Measurements from ENCODE around the gene KSR1.
"Not testable (repeated sequence)": the region's sequence is repeated elsewhere in the genome, so short reads cannot be mapped to it uniquely, and the experiment has no call there.

The KSR1 gene

GRCh38 chr17:27426471-27426870 is 29.8 kb upstream of the KSR1 start:
- H3K4me3 ChIP-seq (ENCODE audit: low read depth, low read length) = not testable (repeated sequence)

GRCh38 chr17:27427166-27427862 is 28.9 kb upstream of the KSR1 start:
- not testable (repeated sequence) for H3K4me3 ChIP-seq (ENCODE audit: low read depth, low read length)

- no peak overlapping the region for H3K4me3 ChIP-seq (ENCODE audit: low read depth, low read length)
These were observed 27.3 kb upstream of the KSR1 start for GRCh38 chr17:27428781-27429505.

GRCh38 chr17:27429666-27430382 is 26.4 kb upstream of the KSR1 start:
- H3K4me3 ChIP-seq (ENCODE audit: low read depth, low read length) = no peak overlapping the region

GRCh38 chr17:27430383-27430840 is 25.8 kb upstream of the KSR1 start:
- no peak overlapping the region for H3K4me3 ChIP-seq (ENCODE audit: low read depth, low read length)

- no peak overlapping the region for H3K4me3 ChIP-seq (ENCODE audit: low read depth, low read length)
These were observed 25.3 kb upstream of the KSR1 start for GRCh38 chr17:27430882-27431491.

GRCh38 chr17:27433521-27433920 is 22.7 kb upstream of the KSR1 start:
- H3K4me3 ChIP-seq (ENCODE audit: low read depth, low read length) = no peak overlapping the region

GRCh38 chr17:27435431-27436070 is 20.7 kb upstream of the KSR1 start:
- H3K4me3 ChIP-seq (ENCODE audit: low read depth, low read length) = not testable (repeated sequence)

- no peak overlapping the region for H3K4me3 ChIP-seq (ENCODE audit: low read depth, low read length)
These were observed 17.8 kb upstream of the KSR1 start for GRCh38 chr17:27438348-27438998.

GRCh38 chr17:27439342-27439741 is 16.9 kb upstream of the KSR1 start:
- no peak overlapping the region for H3K4me3 ChIP-seq (ENCODE audit: low read depth, low read length)

- no peak overlapping the region for H3K4me3 ChIP-seq (ENCODE audit: low read depth, low read length)
These were observed 13.5 kb upstream of the KSR1 start for GRCh38 chr17:27442702-27443101.

- no peak overlapping the region for H3K4me3 ChIP-seq (ENCODE audit: low read depth, low read length)
These were observed 12.8 kb upstream of the KSR1 start for GRCh38 chr17:27443491-27443890.

- no peak overlapping the region for H3K4me3 ChIP-seq (ENCODE audit: low read depth, low read length)
These were observed 10.3 kb upstream of the KSR1 start for GRCh38 chr17:27445971-27446370.

GRCh38 chr17:27446569-27447301 is 9.5 kb upstream of the KSR1 start:
- H3K4me3 ChIP-seq (ENCODE audit: low read depth, low read length) = no peak overlapping the region

- not testable (repeated sequence) for H3K4me3 ChIP-seq (ENCODE audit: low read depth, low read length)
These were observed 7.7 kb upstream of the KSR1 start for GRCh38 chr17:27448534-27448933.

GRCh38 chr17:27449541-27449940 is 6.7 kb upstream of the KSR1 start:
- no peak overlapping the region for H3K4me3 ChIP-seq (ENCODE audit: low read depth, low read length)

- no peak overlapping the region for H3K4me3 ChIP-seq (ENCODE audit: low read depth, low read length)
These were observed 6.3 kb upstream of the KSR1 start for GRCh38 chr17:27449988-27450387.

GRCh38 chr17:27450416-27450815 is 5.8 kb upstream of the KSR1 start:
- no peak overlapping the region for H3K4me3 ChIP-seq (ENCODE audit: low read depth, low read length)

- no peak overlapping the region for H3K4me3 ChIP-seq (ENCODE audit: low read depth, low read length)
These were observed 4.3 kb upstream of the KSR1 start for GRCh38 chr17:27451906-27452305.

- no peak overlapping the region for H3K4me3 ChIP-seq (ENCODE audit: low read depth, low read length)
These were observed 3.4 kb upstream of the KSR1 start for GRCh38 chr17:27452828-27453227.
